NCI-H2196 (cell line): ENCODE results near the gene SDCCAG8.

Experiments
- DNase-seq: peaks from one replicate; lab custom pipeline; 2025; ENCODE audit not compliant: unreplicated experiment; lab: John Stamatoyannopoulos, UW

SDCCAG8 gene

DNA sequence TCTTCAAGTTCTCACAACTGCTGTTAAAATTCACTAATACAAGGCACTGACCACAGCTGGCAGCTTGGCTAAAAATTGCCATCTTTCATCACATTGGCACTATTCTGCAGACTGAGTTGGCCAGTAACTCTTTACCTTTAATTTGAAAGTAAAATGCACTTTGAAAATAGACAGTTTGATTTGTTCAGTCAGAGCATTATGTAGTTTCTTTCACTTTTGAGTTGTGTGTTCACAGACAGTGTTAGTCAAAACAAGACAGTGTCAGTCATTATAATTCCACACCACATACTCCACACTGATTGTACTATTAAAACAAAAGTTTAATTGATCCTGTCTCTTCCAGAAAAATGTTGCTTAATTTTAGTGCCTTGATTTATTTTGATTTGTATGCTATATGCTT lies 160.7 kb downstream of the SDCCAG8 start:
- no peak for DNase-seq

DNA sequence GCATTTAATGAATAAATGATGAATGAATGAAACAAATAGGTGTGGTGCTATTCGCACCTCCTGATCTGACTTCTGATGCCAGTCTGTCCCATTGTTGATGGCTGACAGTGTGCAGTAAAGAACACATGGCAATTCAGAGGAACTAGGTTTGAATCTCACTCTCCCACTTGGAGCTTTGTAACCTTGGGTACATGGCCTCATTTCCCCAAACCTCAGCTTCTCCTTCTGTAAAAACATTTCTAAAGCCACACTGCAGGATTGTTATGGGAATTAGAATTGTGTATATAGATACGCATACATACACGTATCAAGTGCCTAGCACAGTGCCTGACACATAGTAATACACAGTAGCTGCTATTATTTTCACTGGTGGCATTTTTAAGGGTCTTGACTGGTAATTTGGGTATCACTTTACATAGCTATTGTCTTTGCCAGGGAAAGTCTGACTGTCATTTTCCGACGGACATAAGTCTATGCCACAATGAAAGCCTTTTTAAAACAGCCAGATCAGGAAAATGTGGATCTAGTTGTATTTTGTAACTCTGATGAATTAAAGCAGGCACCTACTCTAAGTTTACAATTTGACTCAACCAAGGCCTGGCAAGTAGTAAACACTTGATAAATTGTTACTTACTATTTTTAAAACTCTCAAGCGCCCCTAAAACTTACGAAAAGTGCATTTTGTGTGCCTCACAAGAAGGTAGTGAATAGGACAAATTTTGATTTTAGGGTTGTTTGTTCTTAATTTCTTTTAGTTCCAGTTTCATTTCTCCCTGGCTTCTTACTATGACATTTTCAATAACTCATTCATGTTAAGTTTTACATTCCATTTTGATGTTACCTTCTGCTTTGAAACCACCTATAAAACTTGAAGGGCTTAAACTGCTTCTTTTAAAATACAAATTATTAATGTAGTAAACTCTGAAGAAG lies 164.4 kb downstream of the SDCCAG8 start:
- no peak for DNase-seq

DNA sequence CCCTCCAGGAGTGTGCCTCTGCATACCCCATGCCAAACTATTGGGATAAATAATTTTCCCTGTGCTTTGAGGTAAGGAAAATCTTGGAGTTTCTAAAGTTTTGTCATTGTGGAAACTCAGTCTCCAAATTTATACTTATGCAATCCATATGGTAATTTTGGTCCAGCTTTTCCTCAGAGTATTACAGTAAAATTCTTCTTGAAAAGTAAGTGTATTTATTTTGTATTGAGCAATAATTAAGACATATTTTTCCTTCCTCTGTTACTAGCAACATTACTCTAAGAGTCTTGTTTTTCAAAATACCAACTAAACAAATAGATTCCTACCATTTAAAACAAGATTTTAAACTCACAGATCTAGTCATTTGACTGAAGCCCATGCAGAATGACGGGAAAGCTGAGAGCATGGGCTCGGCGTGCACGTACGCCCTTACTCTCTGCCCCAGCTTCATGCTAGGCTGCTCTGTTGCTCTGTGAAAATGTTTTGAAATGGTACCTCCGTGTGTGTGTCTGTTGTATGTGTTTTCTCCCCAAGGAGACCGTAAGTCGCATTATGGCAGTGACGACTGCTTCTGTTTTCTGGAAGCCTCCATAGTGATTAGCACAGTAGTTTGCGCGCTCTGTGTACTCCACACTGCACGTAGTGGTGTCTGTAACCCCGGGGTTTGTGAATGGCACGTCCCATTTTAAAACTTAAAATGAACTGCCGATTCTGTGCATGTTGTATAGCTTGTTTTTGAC lies 165.3 kb downstream of the SDCCAG8 start:
- DNase-seq: no peak

DNA sequence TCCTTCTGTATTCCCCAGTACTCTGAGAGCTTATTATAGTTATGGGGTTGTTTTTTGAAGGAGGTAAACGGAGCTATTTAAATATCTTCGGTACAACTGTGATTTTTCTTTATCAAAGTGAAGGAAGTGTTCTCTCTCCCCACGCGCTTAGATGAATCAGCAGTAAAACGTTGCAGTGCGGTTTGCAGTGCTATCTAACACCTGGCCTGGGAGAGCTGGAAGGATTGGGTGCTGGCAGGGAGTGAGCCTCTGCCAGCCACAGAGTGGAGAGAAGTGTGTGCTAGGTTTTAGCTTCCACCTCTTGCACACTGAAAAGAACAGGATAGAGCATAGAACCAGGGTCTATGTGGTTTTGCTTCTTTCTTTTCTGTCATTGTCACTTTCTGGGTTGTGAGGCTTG lies 165.9 kb downstream of the SDCCAG8 start:
- DNase-seq: peak; percentile 10

DNA sequence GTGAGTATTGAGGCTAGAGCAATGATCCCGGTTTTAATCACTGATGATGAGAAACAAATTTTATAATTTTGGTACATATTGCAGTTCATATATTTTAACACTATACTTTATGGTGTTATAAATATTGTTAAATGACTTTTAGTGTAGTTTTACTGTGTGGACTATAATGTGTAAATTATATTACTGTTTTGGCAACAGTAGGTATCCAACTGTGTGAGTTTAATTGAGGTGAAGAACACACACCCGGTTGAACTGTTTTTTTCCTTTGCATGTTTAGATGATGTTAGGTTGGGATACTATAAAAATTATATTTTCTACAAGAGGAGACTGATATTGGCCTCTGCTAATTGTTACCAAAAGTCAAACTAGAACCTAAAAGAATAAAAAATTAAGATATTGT lies 166.5 kb downstream of the SDCCAG8 start:
- DNase-seq: no peak

DNA sequence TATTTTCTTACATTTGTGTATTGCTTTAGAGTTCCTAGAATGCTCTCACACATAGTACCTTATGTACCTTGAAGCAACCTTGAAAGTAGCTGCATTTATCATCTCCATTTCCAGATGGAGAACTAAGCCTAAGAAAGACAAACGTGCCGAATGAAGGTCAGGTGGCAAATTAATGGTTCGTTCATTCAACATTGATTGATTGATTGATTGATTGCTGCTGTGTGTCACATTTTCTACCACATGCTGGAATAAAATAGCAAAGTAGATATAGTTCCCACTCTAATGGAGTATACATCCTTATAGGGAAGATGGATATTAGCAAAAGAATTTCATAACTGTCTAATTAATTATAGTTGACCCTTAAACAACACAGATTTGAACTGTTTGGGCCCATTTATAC lies 172.2 kb downstream of the SDCCAG8 start:
- no peak for DNase-seq

DNA sequence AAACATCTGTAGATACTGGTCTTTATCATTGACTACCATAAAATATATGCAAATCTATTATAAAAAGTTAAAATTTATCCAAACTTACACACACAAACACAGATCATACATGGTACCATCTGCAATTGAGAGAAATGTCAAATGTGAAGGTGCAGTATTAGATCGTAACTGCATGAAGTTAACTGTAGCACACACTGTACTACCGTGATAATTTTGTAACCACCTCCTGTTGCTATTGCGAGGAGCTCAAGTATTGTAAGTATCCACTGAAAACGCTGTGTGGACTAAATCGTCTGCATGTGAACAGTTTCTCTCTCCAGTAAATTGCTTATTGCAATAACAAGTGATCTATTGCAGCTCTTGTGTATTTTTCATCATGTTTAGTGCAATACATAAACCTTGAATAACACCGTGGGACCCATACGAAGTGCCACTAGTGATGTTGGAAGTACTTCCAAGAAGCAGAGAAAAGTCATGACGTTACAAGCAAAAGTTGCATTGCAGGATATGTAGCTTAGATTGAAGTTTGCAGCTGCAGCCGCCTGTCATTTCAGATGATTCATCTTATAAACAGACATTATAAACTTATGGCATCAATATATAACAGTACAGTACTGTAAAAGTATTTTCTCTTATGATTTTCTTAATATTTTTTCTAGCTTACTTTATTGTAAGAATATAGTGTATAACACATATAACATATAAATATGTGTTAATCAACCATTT lies 172.9 kb downstream of the SDCCAG8 start:
- DNase-seq: no peak

DNA sequence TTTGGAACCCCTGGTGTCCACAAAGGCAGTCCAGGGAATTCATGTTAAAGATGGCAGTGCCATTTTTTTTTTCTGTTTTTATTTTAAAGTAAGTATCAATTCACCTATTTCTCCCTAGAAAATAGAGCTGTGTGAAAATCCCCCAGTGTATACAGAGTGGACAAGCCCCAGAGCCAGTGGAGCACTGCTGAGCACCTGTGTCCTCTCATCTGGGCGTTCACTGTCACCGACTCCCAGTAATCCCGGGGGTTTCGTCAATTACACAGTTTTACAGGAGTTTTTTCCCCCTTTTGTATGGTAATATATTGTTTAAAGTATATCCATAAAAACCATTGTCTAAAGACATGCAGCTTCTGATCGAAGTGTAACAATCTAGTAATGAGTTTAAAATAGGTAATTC lies 175.8 kb downstream of the SDCCAG8 start:
- DNase-seq: no peak

DNA sequence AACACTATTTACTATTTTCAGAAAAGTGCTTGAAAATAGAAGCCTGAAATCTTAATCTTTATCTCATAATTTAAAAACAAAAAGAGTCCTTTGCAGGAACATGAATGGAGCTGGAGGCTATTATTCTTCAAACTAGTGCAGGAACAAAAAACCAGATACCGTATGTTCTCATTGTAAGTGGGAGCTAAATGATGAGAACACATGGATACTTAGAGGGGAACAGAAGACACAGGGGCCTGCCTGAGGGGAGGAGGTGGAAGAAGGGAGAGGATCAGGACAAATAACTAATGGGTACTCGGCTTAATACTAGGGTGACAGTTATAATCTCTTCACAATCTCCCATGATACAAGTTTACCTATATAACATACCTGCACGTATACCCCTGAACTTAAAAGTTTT lies 176.3 kb downstream of the SDCCAG8 start:
- DNase-seq: no peak

DNA sequence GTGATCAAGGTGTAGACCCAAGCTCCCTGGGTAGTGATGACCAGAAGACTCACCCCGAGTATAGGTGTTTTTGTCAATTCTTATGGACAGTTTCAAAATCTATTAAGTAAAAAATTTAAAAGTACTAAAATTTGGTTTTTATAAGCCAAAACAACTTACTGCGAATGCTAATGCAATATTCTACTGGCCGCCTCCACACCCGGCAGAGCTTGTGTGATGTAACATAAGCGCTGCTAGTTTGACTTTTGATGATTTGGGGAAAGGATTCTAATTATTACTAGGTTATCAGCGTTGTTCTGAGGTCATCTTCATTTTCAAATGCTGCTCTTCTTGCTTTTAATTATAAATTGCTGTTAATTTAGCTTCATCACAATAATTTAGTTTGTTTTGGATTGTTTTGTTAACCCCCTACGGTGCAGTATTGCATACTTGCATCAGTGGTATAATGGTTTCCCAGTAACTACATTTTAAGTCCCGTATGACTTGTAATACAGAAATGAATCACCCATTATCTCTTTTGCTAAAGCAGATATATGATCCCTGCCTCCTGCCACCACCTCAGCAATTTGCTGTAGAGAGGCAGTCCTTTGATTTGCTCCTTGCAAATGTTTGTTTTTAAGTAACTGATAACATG lies 178.0 kb downstream of the SDCCAG8 start:
- DNase-seq: no peak

DNA sequence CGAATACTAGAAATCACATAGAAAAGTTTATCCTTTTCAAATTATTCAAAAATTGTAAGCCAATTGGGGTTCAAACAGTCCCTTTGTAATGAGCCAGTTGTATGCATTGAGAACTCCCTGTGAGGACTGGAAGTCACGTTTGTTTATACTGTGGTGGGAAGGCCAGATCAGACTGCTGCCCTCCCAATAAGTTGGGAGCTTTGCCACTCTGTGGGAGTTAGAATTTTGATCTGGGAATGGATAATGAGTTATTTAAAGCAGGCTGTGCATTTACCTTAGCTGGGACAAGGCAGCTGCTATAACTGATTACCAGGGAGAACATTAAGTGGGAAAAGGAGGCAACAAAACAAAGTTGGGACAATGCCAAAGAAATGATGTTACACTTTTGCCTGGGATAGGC lies 178.8 kb downstream of the SDCCAG8 start:
- DNase-seq: no peak

DNA sequence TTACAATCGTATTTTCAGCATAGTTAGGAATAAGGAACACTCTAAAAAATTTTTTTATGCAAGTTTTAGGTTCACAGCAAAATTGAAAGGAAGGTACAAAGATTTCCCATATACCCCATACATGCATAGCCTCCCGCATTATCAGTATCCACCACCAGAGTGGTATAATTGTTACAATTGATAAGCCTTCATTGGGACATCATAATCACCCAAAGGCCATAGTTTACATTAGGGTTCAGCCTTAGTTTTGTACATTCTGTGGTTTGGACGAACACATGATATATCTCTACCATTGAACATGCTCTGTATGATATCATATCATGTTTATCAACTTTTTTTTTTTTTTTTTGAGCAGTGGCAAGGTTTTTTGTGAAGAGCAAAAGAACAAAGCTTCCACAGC lies 180.0 kb downstream of the SDCCAG8 start:
- DNase-seq: no peak

DNA sequence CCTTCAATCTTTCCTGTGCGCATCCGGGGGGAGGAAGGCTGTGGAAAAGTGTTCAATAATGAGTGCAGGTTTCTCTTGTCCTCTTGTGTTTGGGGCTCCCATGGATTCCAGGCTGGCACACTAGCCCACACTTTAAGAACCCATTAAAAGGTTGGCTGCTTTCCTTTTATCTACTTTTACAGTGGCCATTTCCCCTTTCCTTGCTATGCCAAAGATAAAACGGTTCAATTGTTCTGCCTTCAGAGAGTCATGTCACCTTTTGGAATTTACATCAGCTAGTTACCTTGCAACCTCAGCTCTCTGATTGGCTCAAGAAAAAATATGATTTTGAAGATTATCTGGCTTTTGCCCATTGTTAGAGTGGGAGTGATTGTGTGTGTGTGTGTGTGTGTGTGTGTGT lies 182.3 kb downstream of the SDCCAG8 start:
- no peak for DNase-seq

DNA sequence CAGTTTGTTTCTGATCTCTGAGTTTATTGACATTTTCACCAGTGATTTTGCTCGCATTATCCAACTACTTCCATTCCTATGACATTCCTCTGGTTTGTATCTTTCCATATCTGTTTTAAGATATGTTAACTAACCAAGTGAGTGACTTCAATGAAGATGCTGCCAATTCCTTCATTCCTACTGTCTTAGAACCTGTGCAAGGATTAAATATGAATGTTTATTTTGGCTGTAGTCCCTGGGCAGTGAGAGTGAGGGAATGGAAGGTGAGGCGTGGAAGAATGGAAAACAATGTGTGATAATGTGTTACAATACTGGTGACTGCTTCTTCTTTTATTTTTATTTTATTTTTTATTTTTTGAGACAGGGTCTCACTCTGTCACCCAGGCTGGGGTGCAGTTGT lies 183.0 kb downstream of the SDCCAG8 start:
- no peak for DNase-seq

DNA sequence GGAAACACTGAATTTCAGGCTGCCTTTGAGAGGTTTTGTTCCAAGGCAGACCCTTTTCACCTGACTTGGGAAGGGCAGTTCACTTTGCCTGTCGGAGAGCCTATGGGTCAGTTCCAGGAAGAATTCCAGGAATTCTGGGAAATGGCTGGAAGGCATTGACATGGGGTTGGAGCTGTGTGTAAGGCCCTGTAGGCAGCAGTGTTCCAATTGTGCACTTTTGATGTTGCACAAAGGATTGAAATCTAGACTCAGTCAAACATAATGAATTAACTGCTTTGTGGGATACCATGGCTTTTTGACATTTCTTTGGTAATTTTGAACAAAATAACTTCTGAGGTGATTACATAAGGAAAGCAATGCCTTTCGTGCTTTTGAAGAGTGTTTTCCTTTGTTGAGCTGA lies 184.6 kb downstream of the SDCCAG8 start:
- no peak for DNase-seq

DNA sequence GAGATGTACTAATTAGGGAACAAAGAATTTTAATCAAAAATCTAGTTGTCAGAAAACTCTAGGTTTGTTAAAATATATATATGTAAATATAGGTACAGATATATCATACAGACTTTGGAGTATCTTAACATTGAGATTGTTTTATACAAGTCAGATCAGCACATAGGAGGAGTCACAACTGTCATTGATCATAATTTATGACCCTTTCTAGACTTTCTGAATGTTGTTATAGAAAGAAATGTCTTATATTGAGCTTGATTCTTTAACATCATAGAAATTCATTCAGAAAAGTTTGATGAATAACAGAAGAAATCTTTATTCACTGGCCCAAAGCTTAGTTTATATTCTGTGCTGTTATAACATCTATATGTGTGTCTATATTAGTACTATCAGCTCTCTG lies 185.8 kb downstream of the SDCCAG8 start:
- no peak for DNase-seq

DNA sequence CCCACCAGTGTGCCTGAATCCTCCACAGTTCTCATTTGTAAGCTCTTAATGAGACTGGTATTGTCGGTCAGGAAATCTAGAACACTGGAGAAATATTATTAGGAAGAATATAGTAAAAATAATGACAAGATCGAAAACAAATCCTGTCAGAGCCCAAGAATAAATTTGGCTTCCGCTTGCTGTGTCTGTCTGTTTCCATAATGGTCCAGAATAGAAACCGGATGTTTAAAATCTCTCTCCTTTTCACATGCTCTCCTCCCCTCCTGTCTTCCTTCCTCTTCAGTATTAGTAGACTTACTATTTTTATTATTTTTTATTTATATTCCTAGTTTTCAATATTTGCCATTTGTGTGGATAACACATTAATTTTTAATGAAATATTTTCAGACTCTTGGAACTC lies 187.7 kb downstream of the SDCCAG8 start:
- no peak for DNase-seq

DNA sequence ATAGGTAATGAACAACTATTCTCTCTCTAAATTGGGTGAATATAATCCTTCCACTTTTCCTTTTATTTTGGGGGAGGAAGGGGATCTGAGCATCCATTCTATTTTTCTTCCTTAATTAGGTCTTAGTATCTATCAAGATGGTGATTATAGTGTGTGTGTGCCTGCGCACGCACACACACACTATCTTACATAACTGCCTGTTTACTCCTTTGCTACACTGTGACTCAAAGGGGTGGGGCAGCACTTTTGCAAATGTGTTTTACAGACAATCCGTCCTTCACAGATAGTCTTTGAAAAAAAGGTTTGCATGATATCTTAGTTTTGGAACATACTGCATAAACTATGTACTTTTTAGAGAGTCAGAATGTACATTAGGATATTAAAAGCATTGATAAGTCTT lies 191.5 kb downstream of the SDCCAG8 start:
- DNase-seq: no peak

DNA sequence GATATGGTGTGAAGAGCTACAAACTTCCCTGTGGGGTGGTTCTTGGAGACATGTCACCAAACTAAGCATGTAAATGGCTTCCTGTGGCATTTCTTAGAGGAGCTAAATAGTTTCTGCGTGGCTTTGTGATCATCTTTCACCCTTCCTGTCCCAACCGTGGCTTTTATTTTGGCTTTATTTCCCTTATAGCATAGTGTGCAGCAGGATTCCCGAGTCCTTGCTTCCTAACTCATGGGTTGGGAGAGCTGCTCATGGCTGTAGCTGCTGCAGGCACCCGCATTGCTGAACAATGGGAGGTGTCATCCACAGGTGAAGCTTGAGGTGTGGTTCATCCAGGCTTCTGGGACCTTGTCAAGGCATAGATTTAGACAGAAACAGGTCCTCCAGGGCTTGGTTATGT lies 192.0 kb downstream of the SDCCAG8 start:
- DNase-seq: no peak

DNA sequence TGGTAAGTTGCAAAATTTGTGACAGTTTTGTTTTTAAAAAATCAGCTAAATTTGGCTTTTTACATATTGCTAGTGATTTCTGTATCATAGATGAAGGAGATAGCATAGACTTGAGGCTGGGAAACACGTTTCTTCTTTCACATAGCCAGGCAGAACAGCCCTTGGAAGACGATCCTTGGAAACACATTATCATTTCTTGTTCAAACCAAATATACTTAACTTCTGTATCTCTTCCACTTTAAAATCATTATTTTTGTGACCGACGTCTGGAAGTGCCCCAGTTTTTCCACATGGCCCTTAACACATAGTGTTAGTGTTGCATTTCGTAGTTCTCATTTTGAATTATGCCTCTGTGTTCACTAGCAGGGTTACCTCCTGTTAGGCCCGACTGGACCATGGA lies 193.5 kb downstream of the SDCCAG8 start:
- no peak for DNase-seq

DNA sequence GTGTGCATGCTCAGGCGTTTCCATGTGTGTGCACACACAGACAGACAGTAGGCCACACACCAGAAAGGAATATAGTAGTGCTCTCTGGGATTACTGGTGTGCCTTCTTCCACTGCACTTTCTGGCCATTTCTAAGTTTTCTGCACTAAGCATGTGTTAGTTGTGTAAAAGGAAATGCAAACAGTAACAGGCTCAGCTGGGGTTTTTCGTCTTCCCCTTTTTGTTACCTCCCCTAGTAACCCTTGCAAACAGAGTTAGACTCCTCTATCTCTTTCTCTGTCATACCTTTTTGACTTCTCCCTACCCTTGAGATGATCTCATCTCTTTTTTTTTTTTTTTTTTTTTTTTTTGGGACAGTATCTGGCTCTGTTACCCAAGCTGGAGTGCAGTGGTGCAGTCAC lies 196.3 kb downstream of the SDCCAG8 start:
- DNase-seq: no peak
